Measurements from ENCODE around the gene CST9. TPM values are rescaled to one million over a fixed set of nuclear protein-coding genes. Genes with fewer than 3 reads are reported as not detected.

CST9 gene
- total RNA-seq, 1 experiment from 2014 or later = not detected

- BruUV-seq (replicated peaks) = no TSS peak
- Histone ChIP-seq H3K4me3 (ENCODE audit: low read depth in 2 of 2, low read length in 2 of 2) (no peak overlapping the region), H3K27me3 (ENCODE audit: control insufficient read depth, insufficient read depth, low read length) (no peaks in the 10 kb centered on the region), H3K4me1 (ENCODE audit: control insufficient read depth, insufficient read depth, low read length) (no peaks in the 10 kb centered on the region), H3K27ac (ENCODE audit: low read length) (no peak overlapping the region), H3K36me3 (ENCODE audit: control insufficient read depth, insufficient read depth, low read length) (no peaks in the 10 kb centered on the region), H3K9me3 (ENCODE audit: control insufficient read depth, insufficient read depth, low read depth, low read length) (no peaks in the 10 kb centered on the region)
- CTCF ChIA-PET = no interaction called here
- TF ChIP-seq SIN3A (IDR thresholded peaks at IDR 0.05; ENCODE audit: borderline replicate concordance, insufficient read depth, low read depth, low read length) = no peak
- no peak for TF ChIP-seq CTCF (IDR thresholded peaks at IDR 0.05)
- TF ChIP-seq REST (IDR thresholded peaks at IDR 0.05; ENCODE audit: insufficient read depth in 1 of 2, low read depth in 2 of 2, low read length in 1 of 2) = no peak
- TF ChIP-seq TCF7L2 (IDR thresholded peaks at IDR 0.05; ENCODE audit: low read depth, low read length) = no peak
- TF ChIP-seq POLR2AphosphoS5 (IDR thresholded peaks at IDR 0.05; ENCODE audit: low read depth, low read length) = no peak
- intact Hi-C loops (cut with micrococcal nuclease; ENCODE audit: unreplicated experiment) (loop anchor here (10.0 kb wide), 1 partner anchor 62 kb away; no protein-coding TSS in a partner anchor), in situ Hi-C loops (cut with HindIII; ENCODE audit: low pct_unique_long_range_greater_than_20kb, low sequenced_read_pairs) (no loop called here)
- ATAC-seq (no peak), DNase-seq (ENCODE audit: low read depth, low spot score) (no peak)
- POLR2A ChIA-PET = no interaction called here
These were observed 6.7 kb upstream of the CST9 start for GRCh38 chr20:23612396-23612795.

- Histone ChIP-seq H3K4me3 (ENCODE audit: low read depth in 2 of 2, low read length in 2 of 2) (no peak overlapping the region), H3K9me3 (ENCODE audit: control insufficient read depth, insufficient read depth, low read depth, low read length) (no peaks in the 10 kb centered on the region), H3K27me3 (ENCODE audit: control insufficient read depth, insufficient read depth, low read length) (no peaks in the 10 kb centered on the region; the same call in 1 of the 2 replicates), H3K36me3 (ENCODE audit: control insufficient read depth, insufficient read depth, low read length) (no peaks in the 10 kb centered on the region), H3K27ac (ENCODE audit: low read length) (no peak overlapping the region), H3K4me1 (ENCODE audit: control insufficient read depth, insufficient read depth, low read length) (no peaks in the 10 kb centered on the region)
- in situ Hi-C loops (cut with HindIII; ENCODE audit: low pct_unique_long_range_greater_than_20kb, low sequenced_read_pairs) = no loop called here
- POLR2A ChIA-PET = no interaction called here
- no peak for DNase-seq (ENCODE audit: low read depth, low spot score)
- intact Hi-C loops (cut with micrococcal nuclease; ENCODE audit: unreplicated experiment) = loop anchor here (10.0 kb wide), 1 partner anchor 65 kb away; no protein-coding TSS in a partner anchor
- CTCF ChIA-PET = no interaction called here
- TF ChIP-seq POLR2AphosphoS5 (IDR thresholded peaks at IDR 0.05; ENCODE audit: low read depth, low read length) (no peak), REST (IDR thresholded peaks at IDR 0.05; ENCODE audit: insufficient read depth in 1 of 2, low read depth in 2 of 2, low read length in 1 of 2) (no peak)
- ATAC-seq = no peak
- no TSS peak for BruUV-seq (replicated peaks)
These were observed 3.9 kb upstream of the CST9 start for GRCh38 chr20:23609486-23610109.

Data from Panc1 (cell line).